AG08396 (cell line): ENCODE measurements around the gene SLC7A11.

Experiments
- DNase-seq: peaks from one replicate; pipeline ENCODE4 v3.0.0; 2012; ENCODE audit warnings: low spot score, mixed read lengths

The SLC7A11 gene

GRCh38 chr4:138162259-138162658, 79.9 kb downstream of the SLC7A11 start:
- DNase-seq = no peak

GRCh38 chr4:138161351-138161750, 80.8 kb downstream of the SLC7A11 start:
- no peak for DNase-seq

GRCh38 chr4:138158746-138159297, 83.3 kb downstream of the SLC7A11 start:
- DNase-seq = peak; percentile 32

GRCh38 chr4:138140879-138141278, 101.3 kb downstream of the SLC7A11 start:
- DNase-seq = no peak

GRCh38 chr4:138138774-138139173, 103.4 kb downstream of the SLC7A11 start:
- no peak for DNase-seq

- no peak for DNase-seq
Measured at GRCh38 chr4:138135610-138136009, 106.5 kb downstream of the SLC7A11 start.

- no peak for DNase-seq
Measured at GRCh38 chr4:138118270-138118669, 123.9 kb downstream of the SLC7A11 start.

- DNase-seq = no peak
Measured at GRCh38 chr4:138115053-138115452, 127.1 kb downstream of the SLC7A11 start.

GRCh38 chr4:138114434-138114833, 127.7 kb downstream of the SLC7A11 start:
- no peak for DNase-seq
